ENCODE measurements around the gene NPY. TPM values are rescaled to one million over a fixed set of nuclear protein-coding genes. Genes with fewer than 3 reads are reported as not detected.

The NPY gene
- total and polyA plus RNA-seq, 8 donors = 0.37 to 58.7 (median 1.3) TPM; not detected in 1

DNA sequence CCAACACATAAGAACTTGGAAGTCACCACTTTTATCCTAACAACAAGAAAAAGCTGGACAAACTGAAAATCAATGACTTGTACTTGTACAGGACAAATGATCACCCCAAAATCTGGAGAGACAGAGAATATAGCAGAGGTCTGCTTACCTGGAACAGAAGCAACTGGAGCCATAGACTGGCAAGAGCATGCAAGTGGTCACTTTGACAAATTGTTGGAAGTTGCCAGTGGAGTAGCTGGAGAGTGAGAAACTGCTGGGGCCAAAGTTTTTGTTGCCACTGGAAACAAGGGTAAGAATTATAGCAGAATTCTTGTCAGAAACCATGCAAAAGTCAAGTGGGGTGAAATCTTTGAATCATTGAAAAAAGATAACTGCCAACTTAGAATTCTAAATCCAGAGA, 35.2 kb downstream of the NPY start:
- TF ChIP-seq, protein P1, sequence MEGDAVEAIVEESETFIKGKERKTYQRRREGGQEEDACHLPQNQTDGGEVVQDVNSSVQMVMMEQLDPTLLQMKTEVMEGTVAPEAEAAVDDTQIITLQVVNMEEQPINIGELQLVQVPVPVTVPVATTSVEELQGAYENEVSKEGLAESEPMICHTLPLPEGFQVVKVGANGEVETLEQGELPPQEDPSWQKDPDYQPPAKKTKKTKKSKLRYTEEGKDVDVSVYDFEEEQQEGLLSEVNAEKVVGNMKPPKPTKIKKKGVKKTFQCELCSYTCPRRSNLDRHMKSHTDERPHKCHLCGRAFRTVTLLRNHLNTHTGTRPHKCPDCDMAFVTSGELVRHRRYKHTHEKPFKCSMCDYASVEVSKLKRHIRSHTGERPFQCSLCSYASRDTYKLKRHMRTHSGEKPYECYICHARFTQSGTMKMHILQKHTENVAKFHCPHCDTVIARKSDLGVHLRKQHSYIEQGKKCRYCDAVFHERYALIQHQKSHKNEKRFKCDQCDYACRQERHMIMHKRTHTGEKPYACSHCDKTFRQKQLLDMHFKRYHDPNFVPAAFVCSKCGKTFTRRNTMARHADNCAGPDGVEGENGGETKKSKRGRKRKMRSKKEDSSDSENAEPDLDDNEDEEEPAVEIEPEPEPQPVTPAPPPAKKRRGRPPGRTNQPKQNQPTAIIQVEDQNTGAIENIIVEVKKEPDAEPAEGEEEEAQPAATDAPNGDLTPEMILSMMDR (IDR thresholded peaks at IDR 0.05) = no peak
- DNase-seq (no peak), ATAC-seq (no peak), FAIRE-seq (no peak)
- Histone ChIP-seq H3K4me3 (no peak overlapping the region), H3K27ac (no peak overlapping the region), H3K4me1 (no peaks in the 10 kb centered on the region), H3K27me3 (peaks cover 0 to 4% (median 0%) of the 10 kb centered on the region in 4 donors), H3K9me3 (no peaks in the 10 kb centered on the region), H3K36me3 (no peaks in the 10 kb centered on the region)
- intact Hi-C loops (cut with DNase I) = no loop called here

DNA sequence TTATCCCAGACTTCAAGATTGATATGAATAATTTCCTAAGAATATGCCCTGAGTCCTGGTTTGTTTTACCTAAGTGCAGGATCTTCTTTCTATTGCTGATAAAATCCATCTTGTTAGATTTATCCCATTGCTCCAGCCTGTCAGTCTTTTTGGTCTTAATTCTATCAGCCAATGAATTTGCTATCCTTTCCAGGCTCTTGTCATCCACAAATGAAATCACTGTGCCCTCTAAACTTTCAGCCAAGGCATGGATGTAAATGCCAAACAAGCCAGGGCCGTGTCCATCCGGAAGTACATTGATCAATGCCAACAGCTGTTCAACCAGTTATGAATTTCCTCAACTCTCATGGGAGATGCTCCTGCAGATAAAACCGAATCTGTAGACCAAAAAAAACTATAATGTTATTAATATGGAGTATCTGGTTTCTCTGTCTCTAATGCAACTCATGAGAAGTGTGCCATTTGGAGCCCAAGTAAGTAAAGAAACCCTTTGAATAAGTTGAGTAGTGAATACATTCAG, 40.0 kb downstream of the NPY start:
- Histone ChIP-seq H3K9me3 (no peaks in the 10 kb centered on the region), H3K4me1 (no peaks in the 10 kb centered on the region), H3K4me3 (no peak overlapping the region), H3K36me3 (no peaks in the 10 kb centered on the region), H3K27me3 (peaks cover 0 to 4% (median 0%) of the 10 kb centered on the region in 4 donors), H3K27ac (no peak overlapping the region)
- TF ChIP-seq, protein P1 (IDR thresholded peaks at IDR 0.05) = no peak
- intact Hi-C loops (cut with DNase I) = no loop called here
- no peak for FAIRE-seq
- no peak for DNase-seq
- ATAC-seq = no peak
- WGBS, 2 donors = 28 to 36% methylated on average over 3 of the region's 3 CpGs

DNA sequence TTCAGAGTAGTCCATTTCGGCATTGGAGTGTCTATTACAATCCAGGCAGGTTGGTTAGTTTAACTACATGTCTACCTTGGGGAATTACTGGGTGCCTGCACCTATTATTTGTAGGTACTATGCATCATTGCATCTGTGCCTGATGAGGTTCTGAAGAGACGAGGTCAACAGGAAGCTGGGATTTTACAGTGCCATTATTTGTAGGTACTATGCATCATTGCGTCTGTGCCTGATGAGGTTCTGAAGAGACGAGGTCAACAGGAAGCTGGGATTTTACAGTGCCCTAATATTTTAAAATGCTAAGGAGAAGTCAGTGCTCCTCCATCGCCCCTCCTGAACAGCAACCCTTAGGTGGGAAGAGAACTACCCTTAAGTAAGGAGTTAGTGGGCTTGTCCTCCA, 41.7 kb downstream of the NPY start:
- Histone ChIP-seq H3K27me3 (peaks cover 0 to 1% (median 0%) of the 10 kb centered on the region in 4 donors), H3K27ac (no peak overlapping the region), H3K4me3 (no peak overlapping the region), H3K9me3 (no peaks in the 10 kb centered on the region), H3K36me3 (no peaks in the 10 kb centered on the region), H3K4me1 (no peaks in the 10 kb centered on the region)
- 67 to 85% methylated on average over 5 of the region's 5 CpGs for WGBS, 2 donors
- ATAC-seq (no peak), DNase-seq (no peak), FAIRE-seq (no peak)
- TF ChIP-seq, protein P1 (IDR thresholded peaks at IDR 0.05) = no peak
- intact Hi-C loops (cut with DNase I) = no loop called here

DNA sequence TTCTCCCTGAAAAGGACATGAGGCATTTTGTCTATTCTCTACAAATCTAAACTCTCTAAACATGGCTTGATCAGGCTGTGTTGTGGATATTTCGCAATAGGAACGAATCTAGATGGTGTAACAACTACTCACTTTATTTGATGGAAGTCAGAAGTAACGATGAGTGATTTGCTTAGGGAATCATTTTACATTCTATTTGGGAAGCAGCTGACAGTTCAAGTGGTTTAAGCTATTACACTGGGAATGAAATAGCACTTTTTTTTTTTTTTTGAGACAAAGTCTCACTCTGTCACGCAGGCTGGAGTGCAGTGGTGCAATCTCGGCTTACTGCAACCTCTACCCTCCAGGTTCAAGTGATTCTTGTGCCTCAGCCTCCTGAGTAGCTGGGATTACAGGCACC, 44.1 kb downstream of the NPY start:
- H3K36me3 ChIP-seq = no peaks in the 10 kb centered on the region
- 60 to 67% methylated on average over 5 of the region's 5 CpGs for WGBS, 2 donors
- no peak for FAIRE-seq
- H3K9me3 ChIP-seq = no peaks in the 10 kb centered on the region
- no peak for DNase-seq
- H3K27me3 ChIP-seq = no peaks in the 10 kb centered on the region
- no peak overlapping the region for H3K4me3 ChIP-seq
- ATAC-seq = no peak
- no peak overlapping the region for H3K27ac ChIP-seq
- H3K4me1 ChIP-seq = no peaks in the 10 kb centered on the region
- TF ChIP-seq, protein P1 (IDR thresholded peaks at IDR 0.05) = no peak
- intact Hi-C loops (cut with DNase I) = no loop called here

DNA sequence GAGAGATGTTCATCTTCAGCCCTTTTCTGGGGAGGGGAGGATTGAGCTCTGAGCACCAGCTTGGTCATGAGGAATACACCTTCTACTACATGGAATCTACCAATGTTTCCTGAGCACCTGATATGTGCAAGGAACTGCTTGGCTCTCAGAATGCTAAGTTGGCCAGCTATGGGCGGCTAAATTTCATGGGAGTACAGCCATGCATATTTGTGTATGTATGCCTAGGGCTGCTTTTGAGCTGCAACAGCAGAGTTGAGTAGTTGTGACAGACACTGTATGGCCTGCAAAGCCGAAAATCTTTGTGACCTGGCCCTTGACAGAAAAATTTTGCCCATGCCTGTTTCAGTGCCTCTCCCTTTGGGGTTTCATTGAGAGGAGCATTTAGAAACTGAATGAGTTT, 44.9 kb downstream of the NPY start:
- ATAC-seq = no peak
- FAIRE-seq = no peak
- Histone ChIP-seq H3K4me3 (no peak overlapping the region), H3K9me3 (no peaks in the 10 kb centered on the region), H3K4me1 (no peaks in the 10 kb centered on the region), H3K36me3 (no peaks in the 10 kb centered on the region), H3K27me3 (no peaks in the 10 kb centered on the region), H3K27ac (no peak overlapping the region)
- intact Hi-C loops (cut with DNase I) = no loop called here
- DNase-seq = no peak
- TF ChIP-seq, protein P1 (IDR thresholded peaks at IDR 0.05) = no peak
- 56 to 76% methylated on average over 2 of the region's 2 CpGs for WGBS, 2 donors
